ENCODE measurements around the gene SELENOO.
"Not testable (repeated sequence)": the region's sequence is repeated elsewhere in the genome, so short reads cannot be mapped to it uniquely, and the experiment has no call there.

Gene SELENOO

GRCh38 chr22:50200461-50201190 is at the start of gene SELENOO:
SELENOO (plus strand) TSS chr22:50201011; CDS start chr22:50201037, 26 bp downstream.
- peak; percentile 97 for DNase-seq

- DNase-seq = no peak
Observed at GRCh38 chr22:50151571-50152537, 49.0 kb upstream of the SELENOO start.

- DNase-seq = no peak
Observed at GRCh38 chr22:50153056-50153755, 47.6 kb upstream of the SELENOO start.

- no peak for DNase-seq
Observed at GRCh38 chr22:50153756-50154140, 47.1 kb upstream of the SELENOO start.

GRCh38 chr22:50157709-50158375 is 43.0 kb upstream of the SELENOO start:
- peak; percentile 15 for DNase-seq

GRCh38 chr22:50160947-50161346 is 39.9 kb upstream of the SELENOO start:
- DNase-seq = no peak

- DNase-seq = no peak
Observed at GRCh38 chr22:50161508-50162390, 39.1 kb upstream of the SELENOO start.

- no peak for DNase-seq
Observed at GRCh38 chr22:50162391-50162956, 38.3 kb upstream of the SELENOO start.

- peak; percentile 15 for DNase-seq
Observed at GRCh38 chr22:50165436-50166123, 35.2 kb upstream of the SELENOO start.

- peak; percentile 10 for DNase-seq
Observed at GRCh38 chr22:50167689-50168489, 32.9 kb upstream of the SELENOO start.

GRCh38 chr22:50168490-50169180 is 32.2 kb upstream of the SELENOO start:
- DNase-seq = not testable (repeated sequence)

- DNase-seq = peak; percentile 19
Observed at GRCh38 chr22:50169181-50169759, 31.5 kb upstream of the SELENOO start.

- peak; percentile 32 for DNase-seq
Observed at GRCh38 chr22:50169774-50170341, 31.0 kb upstream of the SELENOO start.

GRCh38 chr22:50170453-50171318 is 30.1 kb upstream of the SELENOO start, which contains the start of gene PANX2:
PANX2 (plus strand) TSS chr22:50170731; CDS start chr22:50170731, 0 bp downstream.
- DNase-seq = peak; percentile 39

GRCh38 chr22:50171319-50171964 is 29.4 kb upstream of the SELENOO start:
- peak; percentile 37 for DNase-seq

- no peak for DNase-seq
Observed at GRCh38 chr22:50171965-50172421, 28.8 kb upstream of the SELENOO start.
